Measurements from ENCODE around the gene KCNIP4.

Gene KCNIP4

DNA sequence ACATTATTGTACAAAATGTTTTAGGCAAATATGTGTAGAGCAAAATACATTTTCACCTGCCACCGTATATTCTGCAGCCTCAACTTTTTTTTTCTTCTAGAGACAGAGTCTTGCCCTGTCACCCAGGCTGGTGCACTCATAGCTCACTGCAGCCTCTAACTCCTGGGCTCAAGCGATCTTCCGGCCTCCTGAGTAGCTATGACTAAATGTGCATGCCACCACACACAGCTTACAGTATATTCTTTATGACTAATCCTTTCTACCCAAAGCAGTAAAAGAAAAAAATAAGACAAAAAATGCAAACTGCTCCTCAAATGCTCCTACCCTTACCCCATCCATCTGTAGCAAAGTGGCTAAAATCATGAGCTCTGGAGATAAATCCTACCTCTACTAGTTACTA lies 426.3 kb downstream of the KCNIP4 start:
- 94% methylated on average over 3 of the region's 3 CpGs for WGBS
- H3K4me1 ChIP-seq (ENCODE audit: insufficient read depth, low read length), result no peaks in the 10 kb centered on the region

DNA sequence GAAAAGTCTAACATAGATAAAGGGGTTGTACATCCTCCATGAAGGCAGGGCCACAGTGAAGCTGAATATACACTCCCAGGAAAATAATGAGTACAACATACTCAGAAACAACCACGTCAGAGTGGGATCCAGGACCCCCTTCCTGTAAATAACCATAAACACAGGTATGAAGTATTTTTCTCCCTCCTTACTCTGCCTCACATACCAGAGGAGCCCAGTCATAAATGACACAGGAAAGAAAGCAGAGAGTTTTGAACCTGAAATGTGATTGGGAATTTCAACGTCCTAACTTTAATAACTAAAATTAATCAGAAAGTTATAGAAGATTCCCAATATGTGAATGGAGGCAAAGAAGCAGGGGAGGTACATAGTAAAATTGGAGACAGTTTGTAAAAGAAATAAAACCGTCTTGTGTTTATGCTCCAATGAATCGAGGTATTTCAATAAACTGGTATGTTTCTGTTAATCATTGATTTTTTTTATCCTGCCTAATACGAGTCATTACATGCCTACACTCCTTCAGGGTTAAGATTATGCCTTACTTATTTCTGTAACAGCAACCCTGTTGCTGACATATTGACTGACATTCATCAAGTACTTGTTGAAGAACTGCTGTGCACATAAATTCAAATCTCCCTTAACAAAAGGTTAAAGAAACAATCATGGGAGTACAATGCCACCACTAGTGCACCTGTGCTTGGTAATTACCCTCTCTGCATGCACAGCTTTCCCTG lies 431.3 kb downstream of the KCNIP4 start:
- Histone ChIP-seq H3K9me3 (ENCODE audit: insufficient read depth, low read depth, low read length) (0 out of 2 replicates have a peak, but pooled peaks cover 3% of the 10 kb centered on the region), H3K9ac (ENCODE audit: low read depth, low read length) (no peak overlapping the region), H3K36me3 (ENCODE audit: insufficient read depth, low read length) (no peaks in the 10 kb centered on the region), H3K27ac (ENCODE audit: low read depth, low read length) (no peak overlapping the region), H3K27me3 (ENCODE audit: insufficient read depth, low read length) (no peaks in the 10 kb centered on the region), H3K4me3 (ENCODE audit: low read length) (no peak overlapping the region), H3K4me1 (ENCODE audit: insufficient read depth, low read length) (no peaks in the 10 kb centered on the region)
- whole genome bisulfite sequencing, result 91% methylated on average over 4 of the region's 5 CpGs

More for the DNA sequence above, 426.3 kb downstream of the KCNIP4 start:
- Histone ChIP-seq H3K27ac (ENCODE audit: low read depth, low read length) (no peak overlapping the region), H3K4me3 (ENCODE audit: low read length) (no peak overlapping the region), H3K27me3 (ENCODE audit: insufficient read depth, low read length) (no peaks in the 10 kb centered on the region), H3K9me3 (ENCODE audit: insufficient read depth, low read depth, low read length) (0 out of 2 replicates have a peak, but pooled peaks cover 3% of the 10 kb centered on the region), H3K36me3 (ENCODE audit: insufficient read depth, low read length) (no peaks in the 10 kb centered on the region), H3K9ac (ENCODE audit: low read depth, low read length) (no peak overlapping the region)

DNA sequence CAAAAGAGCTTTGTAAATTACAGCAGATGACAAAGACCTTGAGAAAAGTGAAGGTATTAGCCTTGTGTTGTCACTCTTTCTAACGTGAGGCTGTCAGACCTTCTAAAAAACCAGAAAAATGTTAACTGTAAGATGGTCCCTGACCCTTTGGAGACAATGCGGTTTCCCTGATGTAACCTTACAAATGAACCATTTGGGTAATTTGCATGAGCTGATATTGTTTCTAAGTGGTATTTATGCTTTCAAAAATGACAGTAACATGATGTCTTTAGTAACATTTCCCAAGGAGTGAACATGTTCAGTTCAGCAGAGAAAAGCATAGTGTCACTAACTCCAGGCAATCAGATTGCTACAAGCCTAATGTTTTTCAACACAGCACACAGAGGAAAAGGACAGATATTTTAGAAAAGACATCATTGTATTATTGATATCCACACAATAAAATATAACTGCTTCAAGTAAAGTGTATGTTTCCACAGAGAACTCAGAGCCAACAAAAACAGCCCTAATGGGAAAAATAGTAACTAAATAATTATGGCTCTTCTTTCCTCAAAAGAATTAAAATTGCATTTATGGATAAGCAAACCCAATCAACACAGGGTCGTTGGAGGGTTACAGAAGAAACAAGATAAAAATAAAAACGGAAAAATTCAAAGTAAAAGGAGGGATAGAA lies 434.4 kb downstream of the KCNIP4 start:
- no peaks in the 10 kb centered on the region for H3K36me3 ChIP-seq (ENCODE audit: insufficient read depth, low read length)
- H3K9me3 ChIP-seq (ENCODE audit: insufficient read depth, low read depth, low read length), result no peaks in the 10 kb centered on the region
- no peak overlapping the region for H3K9ac ChIP-seq (ENCODE audit: low read depth, low read length)
- no peak overlapping the region for H3K4me3 ChIP-seq (ENCODE audit: low read length)
- no peak overlapping the region for H3K27ac ChIP-seq (ENCODE audit: low read depth, low read length)
- WGBS, result 85% methylated on average over 2 of the region's 4 CpGs
- no peaks in the 10 kb centered on the region for H3K4me1 ChIP-seq (ENCODE audit: insufficient read depth, low read length)
- H3K27me3 ChIP-seq (ENCODE audit: insufficient read depth, low read length), result no peaks in the 10 kb centered on the region

DNA sequence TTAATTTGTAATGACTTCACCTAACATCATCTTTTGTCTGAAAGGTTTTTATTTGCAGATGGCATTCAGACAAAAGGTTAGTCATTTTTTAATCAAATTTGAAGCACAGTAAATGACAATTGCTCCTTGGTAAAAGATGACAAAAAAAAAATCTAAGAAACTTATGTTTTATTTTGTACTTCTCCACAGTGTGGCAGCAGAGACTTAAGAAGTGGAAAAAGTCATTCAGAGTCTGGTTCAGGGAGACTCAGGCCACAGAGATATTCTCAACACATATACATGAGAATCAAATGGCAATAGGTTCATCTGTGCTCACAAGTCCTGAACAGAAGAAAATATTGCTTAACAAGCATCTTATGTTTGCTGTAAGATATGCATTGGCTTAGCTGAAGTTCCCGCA lies 436.2 kb downstream of the KCNIP4 start:
- H3K9me3 ChIP-seq (ENCODE audit: insufficient read depth, low read depth, low read length), result no peaks in the 10 kb centered on the region
- H3K27ac ChIP-seq (ENCODE audit: low read depth, low read length), result no peak overlapping the region
- no peaks in the 10 kb centered on the region for H3K36me3 ChIP-seq (ENCODE audit: insufficient read depth, low read length)
- no peaks in the 10 kb centered on the region for H3K27me3 ChIP-seq (ENCODE audit: insufficient read depth, low read length)
- no peaks in the 10 kb centered on the region for H3K4me1 ChIP-seq (ENCODE audit: insufficient read depth, low read length)
- no peak overlapping the region for H3K9ac ChIP-seq (ENCODE audit: low read depth, low read length)
- WGBS, result 90% methylated on average over 1 of the region's 1 CpG
- no peak overlapping the region for H3K4me3 ChIP-seq (ENCODE audit: low read length)

DNA sequence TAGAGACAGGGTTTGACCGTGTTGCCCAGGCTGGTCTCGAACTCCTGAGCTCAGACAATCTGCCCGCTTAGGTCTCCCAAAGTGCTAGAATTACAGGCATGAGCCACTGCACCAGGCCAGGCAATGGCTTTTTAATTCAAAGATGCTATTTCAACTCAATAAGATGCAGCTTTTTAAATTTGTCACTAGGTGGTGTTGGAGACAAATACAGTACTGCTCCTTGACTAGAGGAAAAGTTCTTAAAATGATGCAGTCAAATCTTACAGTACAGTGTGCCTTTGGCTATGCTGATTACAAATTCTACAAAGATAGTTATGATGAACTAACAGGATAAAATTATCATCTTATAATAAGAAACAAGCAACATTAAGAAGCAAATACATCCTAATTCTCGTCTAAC lies 441.1 kb downstream of the KCNIP4 start:
- WGBS, result 88% methylated on average over 4 of the region's 4 CpGs

DNA sequence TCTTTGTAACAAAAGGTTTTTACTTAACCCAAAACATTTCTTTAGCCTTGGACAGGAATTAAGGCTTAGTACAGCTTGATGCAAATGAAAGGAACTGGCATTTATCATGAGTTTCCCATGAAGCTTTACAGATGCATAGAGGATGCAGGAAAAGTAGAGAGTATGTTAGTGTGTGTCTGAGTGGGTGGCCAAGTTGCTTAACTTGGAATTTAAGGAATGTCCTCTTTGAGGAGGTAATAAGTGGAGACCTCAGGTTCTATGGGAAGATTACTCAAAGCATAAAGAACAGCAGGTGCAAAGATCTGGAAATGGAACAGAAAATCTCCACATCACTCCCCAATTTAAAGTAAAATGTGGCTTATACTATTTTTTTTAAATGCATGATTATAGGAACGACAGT lies 457.9 kb downstream of the KCNIP4 start:
- WGBS, result 100% methylated on average over 1 of the region's 1 CpG
- no peak overlapping the region for H3K4me3 ChIP-seq (ENCODE audit: low read length)
- H3K9me3 ChIP-seq (ENCODE audit: insufficient read depth, low read depth, low read length), result no peaks in the 10 kb centered on the region
- no peaks in the 10 kb centered on the region for H3K36me3 ChIP-seq (ENCODE audit: insufficient read depth, low read length)
- H3K9ac ChIP-seq (ENCODE audit: low read depth, low read length), result no peak overlapping the region
- no peak overlapping the region for H3K27ac ChIP-seq (ENCODE audit: low read depth, low read length)
- H3K27me3 ChIP-seq (ENCODE audit: insufficient read depth, low read length), result no peaks in the 10 kb centered on the region
- peaks cover 6% of the 10 kb centered on the region; the same call in 1 of the 2 replicates for H3K4me1 ChIP-seq (ENCODE audit: insufficient read depth, low read length)

More for the DNA sequence above, 441.1 kb downstream of the KCNIP4 start:
- Histone ChIP-seq H3K27ac (ENCODE audit: low read depth, low read length) (no peak overlapping the region), H3K27me3 (ENCODE audit: insufficient read depth, low read length) (no peaks in the 10 kb centered on the region), H3K4me3 (ENCODE audit: low read length) (no peak overlapping the region), H3K4me1 (ENCODE audit: insufficient read depth, low read length) (no peaks in the 10 kb centered on the region), H3K36me3 (ENCODE audit: insufficient read depth, low read length) (no peaks in the 10 kb centered on the region), H3K9ac (ENCODE audit: low read depth, low read length) (no peak overlapping the region), H3K9me3 (ENCODE audit: insufficient read depth, low read depth, low read length) (no peaks in the 10 kb centered on the region)

DNA sequence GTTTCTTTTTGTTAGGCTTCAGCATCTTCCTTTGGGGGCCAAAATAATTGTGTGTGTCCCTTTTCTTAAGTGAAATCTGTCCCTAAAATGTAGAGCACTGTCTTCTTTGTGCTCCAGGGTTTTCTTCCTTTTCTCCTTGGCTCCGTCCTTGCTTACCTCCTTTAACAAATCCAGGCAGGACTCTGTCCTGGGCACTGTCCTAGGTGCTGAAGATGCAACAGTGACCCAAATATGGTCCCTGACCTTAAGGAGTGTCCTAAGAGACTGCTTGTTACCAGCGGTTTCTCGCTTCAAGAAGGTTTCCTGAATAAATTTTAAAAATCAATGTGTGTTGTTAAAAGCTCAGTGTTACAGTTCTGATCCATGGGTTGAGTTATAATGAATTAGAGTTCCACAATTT lies 471.8 kb downstream of the KCNIP4 start:
- H3K4me3 ChIP-seq (ENCODE audit: low read length), result no peak overlapping the region
- WGBS, result 27% methylated on average over 3 of the region's 3 CpGs
- H3K36me3 ChIP-seq (ENCODE audit: insufficient read depth, low read length), result no peaks in the 10 kb centered on the region
- no peak overlapping the region for H3K9ac ChIP-seq (ENCODE audit: low read depth, low read length)
- no peak overlapping the region for H3K27ac ChIP-seq (ENCODE audit: low read depth, low read length)
- H3K4me1 ChIP-seq (ENCODE audit: insufficient read depth, low read length), result no peaks in the 10 kb centered on the region
- H3K9me3 ChIP-seq (ENCODE audit: insufficient read depth, low read depth, low read length), result no peaks in the 10 kb centered on the region
- H3K27me3 ChIP-seq (ENCODE audit: insufficient read depth, low read length), result no peaks in the 10 kb centered on the region

DNA sequence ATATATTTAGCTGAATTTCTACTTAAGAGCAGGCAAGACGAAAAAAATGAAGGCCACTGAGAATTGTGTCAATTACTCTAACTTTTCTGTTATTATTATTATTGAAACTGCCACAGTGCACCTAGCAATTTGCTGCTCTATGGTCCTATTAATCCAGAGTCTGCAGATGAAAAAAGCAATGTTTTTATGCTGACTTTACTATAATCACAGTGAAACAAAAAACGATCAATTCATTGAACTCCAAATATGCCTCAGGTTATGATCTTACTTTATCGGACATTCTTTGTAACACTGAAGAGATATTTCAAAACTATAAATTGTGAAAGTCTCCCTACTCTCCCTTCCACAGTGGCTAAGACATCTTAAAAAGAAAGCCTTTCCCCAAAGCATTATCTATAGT lies 474.4 kb downstream of the KCNIP4 start:
- Histone ChIP-seq H3K4me3 (ENCODE audit: low read length) (no peak overlapping the region), H3K9ac (ENCODE audit: low read depth, low read length) (no peak overlapping the region), H3K4me1 (ENCODE audit: insufficient read depth, low read length) (peaks cover 9% of the 10 kb centered on the region; the same call in 1 of the 2 replicates), H3K9me3 (ENCODE audit: insufficient read depth, low read depth, low read length) (no peaks in the 10 kb centered on the region), H3K27me3 (ENCODE audit: insufficient read depth, low read length) (no peaks in the 10 kb centered on the region), H3K36me3 (ENCODE audit: insufficient read depth, low read length) (no peaks in the 10 kb centered on the region), H3K27ac (ENCODE audit: low read depth, low read length) (no peak overlapping the region)
- WGBS, result 89% methylated on average over 2 of the region's 3 CpGs

DNA sequence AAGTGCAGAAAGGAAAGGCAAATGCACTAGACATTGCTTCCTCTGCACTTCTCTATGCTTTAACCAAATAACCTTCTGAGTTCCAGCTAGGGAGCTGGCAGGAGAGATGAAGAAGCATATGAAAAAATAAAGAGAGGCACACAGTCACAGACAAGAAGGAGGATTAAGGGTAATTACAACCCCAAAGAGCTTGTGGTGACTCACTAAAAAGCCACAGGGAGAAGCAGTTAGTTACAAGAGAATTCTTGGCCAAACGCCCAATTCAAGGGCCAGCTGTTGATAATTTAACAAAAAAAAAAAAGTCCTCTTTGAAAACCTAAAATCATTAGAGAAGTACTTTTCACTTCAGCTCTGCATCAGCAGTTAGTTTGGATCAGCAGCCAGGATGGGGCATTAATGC lies 478.0 kb downstream of the KCNIP4 start:
- Histone ChIP-seq H3K4me1 (ENCODE audit: insufficient read depth, low read length) (peaks cover 9% of the 10 kb centered on the region; the same call in 1 of the 2 replicates), H3K9me3 (ENCODE audit: insufficient read depth, low read depth, low read length) (no peaks in the 10 kb centered on the region), H3K27me3 (ENCODE audit: insufficient read depth, low read length) (no peaks in the 10 kb centered on the region), H3K27ac (ENCODE audit: low read depth, low read length) (no peak overlapping the region), H3K36me3 (ENCODE audit: insufficient read depth, low read length) (no peaks in the 10 kb centered on the region), H3K9ac (ENCODE audit: low read depth, low read length) (no peak overlapping the region), H3K4me3 (ENCODE audit: low read length) (no peak overlapping the region)
- WGBS, result 55% methylated on average over 1 of the region's 1 CpG

DNA sequence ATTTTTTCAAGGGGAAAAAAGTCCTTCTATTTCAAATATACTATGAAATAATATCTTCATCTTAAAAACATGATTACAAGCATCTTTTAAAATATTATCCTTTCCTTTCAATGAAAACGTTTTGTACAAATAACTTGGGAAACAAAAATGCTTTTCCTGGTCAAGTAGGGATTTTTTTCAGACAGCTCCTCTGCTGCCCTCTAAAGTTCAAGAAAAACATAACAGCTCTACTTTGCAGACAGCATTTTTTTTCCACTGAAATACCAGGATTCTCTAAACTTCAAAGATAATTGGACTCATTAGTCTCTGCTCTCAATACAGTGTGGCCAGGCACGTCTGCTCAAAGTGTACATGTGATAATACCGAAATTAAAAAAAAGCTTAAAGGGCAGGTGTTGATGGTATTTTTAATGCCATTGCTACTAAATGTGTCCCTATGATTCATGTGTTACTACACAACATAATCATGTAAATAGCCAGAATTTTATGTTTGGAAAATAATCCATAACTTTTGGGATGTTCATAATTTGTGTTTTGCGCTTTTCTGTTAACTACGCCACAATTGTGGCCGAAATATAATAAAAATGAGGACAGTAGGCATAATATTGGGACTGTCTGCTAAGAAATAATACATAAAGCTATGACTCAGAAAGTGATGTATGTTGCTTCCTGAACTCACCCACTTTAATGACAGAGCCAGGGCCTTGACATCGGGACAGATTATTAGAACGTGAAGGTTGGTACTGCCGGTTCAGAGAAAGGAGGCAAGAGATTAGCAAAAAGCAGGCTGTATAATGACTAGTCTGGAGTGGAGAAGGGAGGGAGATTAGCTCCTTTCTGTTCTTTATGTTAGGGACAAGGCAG lies 478.9 kb downstream of the KCNIP4 start:
- no peak overlapping the region for H3K9ac ChIP-seq (ENCODE audit: low read depth, low read length)
- WGBS, result 61% methylated on average over 9 of the region's 9 CpGs
- H3K9me3 ChIP-seq (ENCODE audit: insufficient read depth, low read depth, low read length), result no peaks in the 10 kb centered on the region
- no peak overlapping the region for H3K4me3 ChIP-seq (ENCODE audit: low read length)
- H3K4me1 ChIP-seq (ENCODE audit: insufficient read depth, low read length), result peaks cover 9% of the 10 kb centered on the region; the same call in 1 of the 2 replicates
- no peaks in the 10 kb centered on the region for H3K36me3 ChIP-seq (ENCODE audit: insufficient read depth, low read length)
- no peaks in the 10 kb centered on the region for H3K27me3 ChIP-seq (ENCODE audit: insufficient read depth, low read length)
- no peak overlapping the region for H3K27ac ChIP-seq (ENCODE audit: low read depth, low read length)

DNA sequence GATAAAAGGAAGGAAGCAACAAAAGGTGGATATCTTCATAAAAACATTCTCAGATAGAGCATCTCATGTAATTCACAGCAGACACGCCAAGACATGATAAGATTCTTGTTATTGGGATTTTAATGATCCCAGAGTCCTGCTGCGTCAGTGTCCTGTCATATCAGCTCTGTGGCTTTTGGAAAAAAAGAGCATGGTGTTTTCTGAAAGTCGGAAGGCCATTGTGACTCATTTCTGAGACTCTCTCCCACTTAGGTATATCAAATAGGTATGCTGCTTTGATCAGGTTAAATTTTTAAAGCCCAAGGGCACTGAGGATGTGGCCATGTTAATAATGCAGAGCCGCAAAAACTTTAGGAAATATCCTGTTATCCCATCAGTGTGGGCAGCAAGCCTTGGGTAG lies 481.0 kb downstream of the KCNIP4 start:
- Histone ChIP-seq H3K9ac (ENCODE audit: low read depth, low read length) (no peak overlapping the region), H3K27me3 (ENCODE audit: insufficient read depth, low read length) (no peaks in the 10 kb centered on the region), H3K36me3 (ENCODE audit: insufficient read depth, low read length) (no peaks in the 10 kb centered on the region), H3K27ac (ENCODE audit: low read depth, low read length) (no peak overlapping the region), H3K4me3 (ENCODE audit: low read length) (no peak overlapping the region), H3K9me3 (ENCODE audit: insufficient read depth, low read depth, low read length) (no peaks in the 10 kb centered on the region), H3K4me1 (ENCODE audit: insufficient read depth, low read length) (peaks cover 9% of the 10 kb centered on the region; the same call in 1 of the 2 replicates)
- 98% methylated on average over 4 of the region's 4 CpGs for WGBS

All from HUES64 (cell line).